PC-9 (cell line): ENCODE results near the gene MDM4. TPM values are rescaled to one million over a fixed set of nuclear protein-coding genes. Genes with fewer than 3 reads are reported as not detected.

Experiments used
- BruUV-seq: library from RNA; stranded (reverse); fragments of 400-500 nt; replicated peaks from 2 replicates; lab custom pipeline; 2021; lab: Mats Ljungman, UMichigan
- CTCF ChIA-PET: fragments of 300-600 bp; sonication (Branson Sonifier 250); formaldehyde crosslinking; loops from one replicate; lab custom pipeline; 2022; ENCODE audit warnings: antibody characterized with exemption; lab: Charles Lee
- POLR2A ChIA-PET: fragments of 300-600 bp; sonication (Branson Sonifier 250); formaldehyde crosslinking; loops from one replicate; lab custom pipeline; 2022; ENCODE audit warnings: antibody characterized with exemption; ENCODE audit not compliant: unreplicated experiment; lab: Charles Lee
- DNase-seq, 2 experiments: peaks; one replicate each; pipeline versions ENCODE4 v3.0.0 to v3.0.0-alpha.2; 2015 to 2022; ENCODE audit warnings: mixed read lengths in 1 of 2
- H2AFZ ChIP-seq: fragments of 200-600 bp; sonication (generic); 2 replicates; pipeline ENCODE4 v1.8.1; 2017; ENCODE audit warnings: antibody characterized with exemption
- H3F3A ChIP-seq: fragments of 200-600 bp; sonication (generic); 2 replicates; pipeline ENCODE4 v1.8.1; 2017; ENCODE audit warnings: antibody characterized with exemption, mild to moderate bottlenecking, low read depth; ENCODE audit not compliant: insufficient read depth
- H3K27ac ChIP-seq: fragments of 200-600 bp; sonication (generic); 2 replicates; pipeline ENCODE4 v1.6.1; 2016; ENCODE audit warnings: mixed run types
- H3K27me3 ChIP-seq: fragments of 200-600 bp; sonication (generic); 2 replicates; pipeline ENCODE4 v1.6.1; 2016; ENCODE audit warnings: low read depth, mixed run types; ENCODE audit not compliant: insufficient read depth
- H3K36me3 ChIP-seq: fragments of 200-600 bp; sonication (generic); 2 replicates; pipeline ENCODE4 v1.6.1; 2016; ENCODE audit warnings: low read depth, mixed run types
- H3K4me1 ChIP-seq: fragments of 200-600 bp; sonication (generic); replicated peaks from 2 replicates; pipeline ENCODE4 v1.6.1; 2016; ENCODE audit warnings: mixed run types; ENCODE audit not compliant: insufficient read depth
- H3K4me2 ChIP-seq: fragments of 200-600 bp; sonication (generic); 2 replicates; pipeline ENCODE4 v1.6.1; 2017; ENCODE audit warnings: mixed run types
- H3K4me3 ChIP-seq: fragments of 200-600 bp; sonication (generic); 2 replicates; pipeline ENCODE4 v1.6.1; 2016; ENCODE audit warnings: mixed run types
- H3K79me2 ChIP-seq: fragments of 200-600 bp; sonication (generic); 2 replicates; pipeline ENCODE4 v1.6.1; 2017; ENCODE audit warnings: low read depth, mixed run types
- H3K9me2 ChIP-seq: fragments of 200-600 bp; sonication (generic); 2 replicates; pipeline ENCODE4 v1.8.1; 2017; ENCODE audit warnings: mild to moderate bottlenecking; ENCODE audit not compliant: insufficient read depth
- H3K9me3 ChIP-seq: fragments of 200-600 bp; sonication (generic); 2 replicates; pipeline ENCODE4 v1.8.1; 2016; ENCODE audit warnings: low read depth; ENCODE audit not compliant: insufficient read depth
- H4K20me1 ChIP-seq: fragments of 200-600 bp; sonication (generic); 2 replicates; pipeline ENCODE4 v1.8.1; 2017; ENCODE audit not compliant: insufficient read depth
- CTCF ChIP-seq: fragments of 200-600 bp; sonication (generic); conservative IDR thresholded peaks from 2 replicates; pipeline ENCODE4 v1.6.1; 2017; ENCODE audit warnings: mixed run types, antibody characterized with exemption, mild to moderate bottlenecking, moderate library complexity
- EZH2 ChIP-seq: fragments of 200-600 bp; sonication (generic); IDR thresholded peaks from 2 replicates; pipeline ENCODE4 v1.8.0; 2017; ENCODE audit warnings: antibody characterized with exemption, low read depth
- intact Hi-C: fragments of 100-400 bp; cut with micrococcal nuclease; formaldehyde crosslinking; loops from one replicate; pipeline ENCODE4 v1.10.0; 2022; ENCODE audit not compliant: unreplicated experiment
- total RNA-seq: library from RNA; stranded (reverse); gene quantifications from 2 replicates; pipeline ENCODE4 v1.2.3, GENCODE V29; 2021

Gene MDM4
- total RNA-seq, 1 experiment from 2014 or later = 69.2 TPM

DNA sequence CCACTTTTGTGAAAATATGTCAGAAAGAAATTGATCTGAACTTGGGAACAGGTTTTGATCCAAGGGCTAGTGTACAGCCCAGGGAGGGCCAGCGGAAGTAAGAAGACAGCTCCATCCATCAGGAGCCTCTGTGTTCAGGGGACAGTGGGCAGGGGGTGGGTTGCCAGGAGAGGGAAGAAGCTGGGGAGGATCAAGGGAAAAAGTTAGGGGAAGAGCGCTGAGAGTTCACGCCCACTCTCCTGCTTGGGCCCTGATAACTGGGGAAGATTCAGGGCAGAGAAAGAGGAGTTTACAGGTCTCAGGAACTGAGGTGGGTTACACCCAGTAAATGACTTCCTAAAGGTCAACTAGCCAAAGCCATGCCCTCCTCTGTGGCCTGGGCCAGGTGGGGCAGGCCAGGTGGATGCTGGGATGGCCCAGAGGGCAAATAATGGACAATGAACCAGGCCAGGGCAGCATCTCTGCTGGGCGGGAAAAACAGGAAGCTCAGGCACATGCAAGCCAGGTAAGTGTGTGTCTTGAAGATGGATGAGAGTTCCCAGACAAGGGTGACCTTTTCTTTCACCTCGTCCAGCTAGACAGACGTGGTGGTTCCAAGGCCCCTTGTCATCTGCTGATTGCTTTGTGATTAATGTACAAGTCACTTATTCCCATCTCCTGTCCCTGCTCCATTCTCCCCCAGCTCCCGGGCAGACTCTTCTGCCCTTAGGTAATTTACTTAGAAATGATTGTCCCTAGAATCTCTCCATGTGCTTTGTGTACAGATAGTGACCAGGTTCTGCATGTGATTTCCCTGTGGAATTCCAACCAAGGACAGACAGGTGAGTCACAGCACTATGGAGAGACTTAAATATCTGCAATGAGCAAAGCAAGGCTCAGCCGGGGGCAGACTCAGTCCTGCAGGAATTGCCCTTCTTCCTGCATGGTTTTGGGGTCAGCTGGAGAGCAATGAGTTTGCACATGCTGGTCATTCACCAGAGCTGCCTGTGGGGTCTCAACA lies 57.0 kb downstream of the MDM4 start:
- Histone ChIP-seq H3F3A (peaks cover 22% of the 10 kb centered on the region; the same call in 1 of the 2 replicates), H3K27me3 (no peaks in the 10 kb centered on the region), H3K36me3 (no peaks in the 10 kb centered on the region), H3K9me3 (peaks cover 9% of the 10 kb centered on the region; the same call in 1 of the 2 replicates), H2AFZ (no peak overlapping the region), H3K4me2 (peak overlapping the region; percentile 9), H3K4me1 (peaks cover 20% of the 10 kb centered on the region), H3K4me3 (no peak overlapping the region), H3K9me2 (no peaks in the 10 kb centered on the region), H3K79me2 (no peaks in the 10 kb centered on the region), H4K20me1 (no peaks in the 10 kb centered on the region), H3K27ac (no peak overlapping the region)
- intact Hi-C loops = no loop called here
- BruUV-seq = no TSS peak
- ChIA-PET CTCF (interaction anchor here (0.6 to 0.8 kb wide), 3 partner anchors 15 to 191 kb away, joined by 4 to 7 read pairs (median 4); no protein-coding TSS in a partner anchor), POLR2A (interaction anchor here (0.6 kb wide), 1 partner anchor 22 kb away, joined by 6 read pairs; no protein-coding TSS in a partner anchor)
- TF ChIP-seq EZH2 (no peak), CTCF (no peak)
- DNase-seq = peak; percentile 9 to 69

- intact Hi-C loops = no loop called here
- H3K79me2 ChIP-seq = no peaks in the 10 kb centered on the region
- CTCF ChIA-PET = interaction anchor here (0.5 to 0.8 kb wide), 2 partner anchors 190 to 234 kb away, joined by 4 to 8 read pairs; no protein-coding TSS in a partner anchor
- no peak overlapping the region for H2AFZ ChIP-seq
- TF ChIP-seq CTCF (no peak), EZH2 (no peak)
- no TSS peak for BruUV-seq
- H3K27me3 ChIP-seq = no peaks in the 10 kb centered on the region
- POLR2A ChIA-PET = interaction anchor here (0.7 kb wide), 1 partner anchor 66 kb away, joined by 5 read pairs; no protein-coding TSS in a partner anchor
- H3K9me2 ChIP-seq = no peaks in the 10 kb centered on the region
- H4K20me1 ChIP-seq = no peaks in the 10 kb centered on the region
- H3K27ac ChIP-seq = no peak overlapping the region
- H3K4me1 ChIP-seq = peaks cover 20% of the 10 kb centered on the region
- H3K4me2 ChIP-seq = peak overlapping the region; percentile 9; the same call in 1 of the 2 replicates
- H3K36me3 ChIP-seq = no peaks in the 10 kb centered on the region
- DNase-seq = no peak
- no peak overlapping the region for H3K4me3 ChIP-seq
- peaks cover 22% of the 10 kb centered on the region; the same call in 1 of the 2 replicates for H3F3A ChIP-seq
- H3K9me3 ChIP-seq = peaks cover 9% of the 10 kb centered on the region; the same call in 1 of the 2 replicates
These were observed 58.0 kb downstream of the MDM4 start for GRCh38 chr1:204574016-204574864.

- Histone ChIP-seq H3K27me3 (no peaks in the 10 kb centered on the region), H3K9me2 (no peaks in the 10 kb centered on the region), H3K36me3 (no peaks in the 10 kb centered on the region), H3K27ac (no peak overlapping the region), H3K4me2 (no peak overlapping the region), H3K79me2 (no peaks in the 10 kb centered on the region), H3F3A (peaks cover 22% of the 10 kb centered on the region; the same call in 1 of the 2 replicates), H4K20me1 (no peaks in the 10 kb centered on the region), H2AFZ (no peak overlapping the region), H3K4me1 (peaks cover 20% of the 10 kb centered on the region), H3K9me3 (peaks cover 9% of the 10 kb centered on the region; the same call in 1 of the 2 replicates), H3K4me3 (no peak overlapping the region)
- no TSS peak for BruUV-seq
- no peak for DNase-seq
- ChIA-PET POLR2A (interaction anchor here (0.6 kb wide), 1 partner anchor 34 kb away, joined by 3 read pairs; no protein-coding TSS in a partner anchor), CTCF (no interaction called here)
- TF ChIP-seq CTCF (no peak), EZH2 (no peak)
- intact Hi-C loops = no loop called here
These were observed 58.6 kb downstream of the MDM4 start for GRCh38 chr1:204574865-204575163.
